Astrocyte of the spinal cord (primary cell): ENCODE measurements around the gene RCHY1.

ENCODE experiments used
- DNase-seq: peaks from one replicate; pipeline ENCODE4 v3.0.0; 2011; ENCODE audit warnings: low read depth, low spot score
- H3K4me3 ChIP-seq: 2 replicates; pipeline ENCODE4 v1.5.1; 2011; ENCODE audit warnings: low read depth, mild to moderate bottlenecking, low read length, moderate library complexity
- in situ Hi-C: cut with HindIII; loops from 2 replicates; pipeline ENCODE4 v1.10.0; 2017; ENCODE audit warnings: low sequenced_read_pairs
- TF ChIP-seq, protein P1 (sequence below): IDR thresholded peaks from 2 replicates; pipeline ENCODE4 v1.5.1; 2012; ENCODE audit warnings: low read depth, mild to moderate bottlenecking, low read length, inconsistent platforms

Gene RCHY1

DNA sequence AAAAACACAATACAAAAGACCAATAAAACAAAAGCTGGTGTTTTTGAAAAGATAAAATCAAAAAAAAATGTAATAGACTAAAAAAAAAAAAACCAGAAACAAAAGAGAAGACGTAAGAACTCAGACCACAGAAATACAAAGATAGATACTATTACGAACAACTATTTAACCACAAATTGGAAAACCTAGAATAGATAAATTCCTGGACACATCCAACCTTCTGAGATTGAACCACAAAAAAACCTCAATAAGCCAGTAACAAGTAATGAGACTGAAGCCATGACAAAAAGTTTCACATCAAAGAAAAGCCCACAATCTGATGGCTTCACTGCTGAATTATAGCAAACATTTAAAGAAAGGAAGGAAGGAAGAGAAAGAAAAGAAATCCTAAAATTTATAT is 16.2 kb downstream of the RCHY1 start:
- no peak overlapping the region for H3K4me3 ChIP-seq
- in situ Hi-C loops = no loop called here
- TF ChIP-seq, protein P1, sequence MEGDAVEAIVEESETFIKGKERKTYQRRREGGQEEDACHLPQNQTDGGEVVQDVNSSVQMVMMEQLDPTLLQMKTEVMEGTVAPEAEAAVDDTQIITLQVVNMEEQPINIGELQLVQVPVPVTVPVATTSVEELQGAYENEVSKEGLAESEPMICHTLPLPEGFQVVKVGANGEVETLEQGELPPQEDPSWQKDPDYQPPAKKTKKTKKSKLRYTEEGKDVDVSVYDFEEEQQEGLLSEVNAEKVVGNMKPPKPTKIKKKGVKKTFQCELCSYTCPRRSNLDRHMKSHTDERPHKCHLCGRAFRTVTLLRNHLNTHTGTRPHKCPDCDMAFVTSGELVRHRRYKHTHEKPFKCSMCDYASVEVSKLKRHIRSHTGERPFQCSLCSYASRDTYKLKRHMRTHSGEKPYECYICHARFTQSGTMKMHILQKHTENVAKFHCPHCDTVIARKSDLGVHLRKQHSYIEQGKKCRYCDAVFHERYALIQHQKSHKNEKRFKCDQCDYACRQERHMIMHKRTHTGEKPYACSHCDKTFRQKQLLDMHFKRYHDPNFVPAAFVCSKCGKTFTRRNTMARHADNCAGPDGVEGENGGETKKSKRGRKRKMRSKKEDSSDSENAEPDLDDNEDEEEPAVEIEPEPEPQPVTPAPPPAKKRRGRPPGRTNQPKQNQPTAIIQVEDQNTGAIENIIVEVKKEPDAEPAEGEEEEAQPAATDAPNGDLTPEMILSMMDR = no peak
- peak; percentile 9 for DNase-seq

- DNase-seq = peak; percentile 23
- in situ Hi-C loops = no loop called here
- TF ChIP-seq, protein P1 = no peak
- H3K4me3 ChIP-seq = no peak overlapping the region
Measured at GRCh38 chr4:75497133-75497532, 17.1 kb downstream of the RCHY1 start.

DNA sequence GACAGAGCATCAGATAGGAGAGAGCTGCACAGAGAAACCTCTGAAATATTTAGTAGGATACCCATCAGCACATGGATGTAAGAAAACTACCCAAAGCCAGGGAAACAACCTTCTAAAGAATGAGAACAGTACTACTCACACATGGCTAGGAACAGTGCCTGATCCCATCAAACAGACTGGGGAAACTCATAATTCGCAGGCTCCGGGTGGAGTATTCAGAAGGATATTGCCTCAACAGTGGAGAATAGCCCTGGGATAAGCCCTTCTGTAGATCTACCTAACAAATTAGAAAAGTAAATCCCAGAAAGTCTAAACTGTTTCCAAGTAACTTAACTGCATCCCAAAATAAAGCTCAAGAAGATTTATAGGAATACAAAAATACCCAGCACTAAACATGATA is 17.8 kb downstream of the RCHY1 start:
- H3K4me3 ChIP-seq = no peak overlapping the region
- no peak for DNase-seq
- in situ Hi-C loops = no loop called here
- TF ChIP-seq, protein P1 = no peak

GRCh38 chr4:75495476-75495875 is 18.7 kb downstream of the RCHY1 start:
- no peak for DNase-seq
- H3K4me3 ChIP-seq = no peak overlapping the region
- TF ChIP-seq, protein P1 = no peak
- in situ Hi-C loops = no loop called here

DNA sequence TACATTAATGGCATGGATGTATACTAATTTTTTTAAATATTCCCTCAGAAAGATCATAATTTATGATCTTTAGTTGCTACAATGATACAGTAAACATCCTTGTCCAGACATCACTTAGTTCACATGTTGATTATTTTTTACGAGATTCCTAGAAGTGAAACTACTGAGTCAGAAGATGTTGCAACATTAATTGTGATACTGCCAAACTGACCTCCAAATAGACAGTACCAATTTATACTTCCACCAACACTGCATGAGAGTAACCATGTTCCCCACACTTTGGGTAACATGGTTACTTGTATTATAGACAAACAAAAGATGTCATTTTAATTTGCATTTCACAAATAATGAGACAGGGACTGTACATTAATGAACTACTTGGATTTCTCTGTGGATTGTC is 19.6 kb downstream of the RCHY1 start:
- H3K4me3 ChIP-seq = no peak overlapping the region
- DNase-seq = peak; percentile 54
- TF ChIP-seq, protein P1 = no peak
- in situ Hi-C loops = no loop called here

GRCh38 chr4:75490155-75490554 is 24.0 kb downstream of the RCHY1 start:
- peak; percentile 48 for DNase-seq
- no peak overlapping the region for H3K4me3 ChIP-seq
- in situ Hi-C loops = no loop called here
- TF ChIP-seq, protein P1 = peak; percentile 24

GRCh38 chr4:75484190-75484589 is 30.0 kb downstream of the RCHY1 start:
- no peak overlapping the region for H3K4me3 ChIP-seq
- in situ Hi-C loops = no loop called here
- TF ChIP-seq, protein P1 = no peak
- DNase-seq = no peak
